Fibroblast of skin of scalp (primary cell): Measurements from ENCODE around the gene ASCL2.
"Not testable (repeated sequence)": the region's sequence is repeated elsewhere in the genome, so short reads cannot be mapped to it uniquely, and the experiment has no call there.

ENCODE experiments used
- DNase-seq: peaks from one replicate; pipeline ENCODE4 v3.0.0-alpha.2; 2013

ASCL2 gene

DNA sequence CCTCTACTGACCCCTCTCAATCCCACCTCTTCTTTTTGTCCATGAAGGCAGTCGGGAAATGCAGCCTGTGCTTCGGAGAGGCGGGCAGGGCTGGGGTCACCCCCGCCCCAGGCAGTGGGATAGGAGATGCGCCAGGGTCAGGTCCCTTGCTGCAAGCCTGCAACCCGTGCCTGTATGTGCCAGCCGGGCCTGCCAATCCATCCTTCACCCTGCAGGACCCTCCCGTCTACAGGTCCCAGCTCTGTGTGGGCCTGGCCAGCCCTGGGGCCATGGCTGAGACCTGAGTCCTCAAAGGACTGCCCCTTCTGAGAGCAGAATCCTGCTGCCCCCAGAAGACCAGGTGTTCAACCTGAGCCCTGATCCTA, 10.9 kb downstream of the ASCL2 start:
- no peak for DNase-seq

DNA sequence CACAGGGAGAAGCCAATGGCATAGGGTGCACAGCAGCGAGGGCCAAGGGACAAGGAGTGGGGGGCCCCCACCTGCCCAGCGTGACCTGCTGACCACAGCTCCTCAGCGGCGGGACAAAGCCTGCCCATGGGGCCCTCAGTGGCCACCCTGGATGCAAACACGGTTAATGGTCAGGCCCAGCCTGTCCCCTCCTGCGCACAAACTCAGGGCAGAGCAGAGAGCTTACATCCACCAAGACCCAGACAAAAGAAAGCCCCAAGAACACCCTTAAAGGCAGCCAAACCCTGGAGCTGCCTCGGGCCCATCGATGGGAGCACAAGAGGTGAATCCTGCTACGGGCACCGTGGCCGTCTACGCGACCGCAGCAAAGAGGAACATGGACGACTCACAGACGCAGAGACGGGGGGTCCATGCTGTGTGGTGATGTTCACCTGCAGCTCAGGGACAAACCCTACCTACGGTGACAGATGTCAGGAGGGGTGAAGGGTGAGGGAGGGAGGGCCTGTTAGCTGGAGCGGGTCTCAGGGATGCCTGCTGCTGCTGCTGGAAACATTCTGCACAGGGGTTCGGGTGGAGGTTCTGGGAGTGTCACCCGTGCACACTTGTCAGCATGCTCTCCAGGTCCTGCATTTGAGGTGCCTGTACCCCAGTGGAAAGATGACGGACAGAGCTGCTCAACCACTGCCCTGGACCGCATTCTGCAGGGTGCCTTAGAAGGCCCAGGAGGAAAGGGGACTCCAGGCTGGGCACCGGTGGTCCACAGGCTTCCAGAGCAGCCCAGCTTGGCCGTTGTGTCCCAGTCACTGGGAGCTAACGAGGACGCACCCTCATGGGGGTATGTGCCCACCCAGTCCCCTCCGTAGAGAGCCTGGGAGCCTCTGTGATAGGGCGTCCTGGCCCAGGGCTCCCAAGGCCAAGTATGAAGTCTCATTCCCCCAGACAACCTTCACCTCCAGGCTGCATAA, 11.6 kb downstream of the ASCL2 start:
- DNase-seq: no peak

DNA sequence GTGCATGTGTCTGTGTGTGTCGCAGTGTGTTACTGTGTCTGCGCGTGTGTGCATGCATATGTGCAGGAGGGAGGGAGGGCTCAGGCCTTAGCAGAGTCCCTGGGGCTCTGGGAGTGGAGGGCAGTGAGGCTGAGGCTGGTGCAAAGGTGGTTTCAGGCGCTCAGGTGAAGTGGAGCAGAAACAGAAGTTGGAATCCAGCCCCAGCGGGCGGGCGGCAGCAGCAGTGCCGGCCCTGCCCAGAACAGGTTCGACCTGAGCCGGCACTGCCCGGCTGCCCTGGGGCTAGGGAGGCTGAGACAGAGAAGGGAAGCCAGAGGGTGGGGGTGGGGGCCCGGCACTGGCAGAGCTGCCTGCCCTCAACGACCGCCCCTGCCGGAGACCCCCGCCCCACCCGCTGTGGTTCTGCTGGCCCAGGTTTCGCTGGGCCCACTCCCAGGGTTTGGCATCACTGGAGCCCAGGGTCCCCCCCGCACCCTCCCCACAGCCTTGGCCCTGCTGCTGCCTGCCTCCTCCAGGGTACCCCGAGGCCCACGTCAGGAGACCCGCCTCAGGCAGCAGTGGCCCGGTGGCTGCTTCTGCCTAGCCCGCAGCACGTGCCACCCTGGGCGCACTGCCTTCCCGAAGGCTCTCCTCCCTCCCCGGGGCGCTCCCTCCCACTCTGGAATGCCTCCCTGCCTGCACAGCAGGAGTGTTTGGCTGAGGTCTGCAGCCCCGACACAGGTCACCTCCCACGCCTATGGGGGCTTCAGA, 13.3 kb downstream of the ASCL2 start:
- no peak for DNase-seq

DNA sequence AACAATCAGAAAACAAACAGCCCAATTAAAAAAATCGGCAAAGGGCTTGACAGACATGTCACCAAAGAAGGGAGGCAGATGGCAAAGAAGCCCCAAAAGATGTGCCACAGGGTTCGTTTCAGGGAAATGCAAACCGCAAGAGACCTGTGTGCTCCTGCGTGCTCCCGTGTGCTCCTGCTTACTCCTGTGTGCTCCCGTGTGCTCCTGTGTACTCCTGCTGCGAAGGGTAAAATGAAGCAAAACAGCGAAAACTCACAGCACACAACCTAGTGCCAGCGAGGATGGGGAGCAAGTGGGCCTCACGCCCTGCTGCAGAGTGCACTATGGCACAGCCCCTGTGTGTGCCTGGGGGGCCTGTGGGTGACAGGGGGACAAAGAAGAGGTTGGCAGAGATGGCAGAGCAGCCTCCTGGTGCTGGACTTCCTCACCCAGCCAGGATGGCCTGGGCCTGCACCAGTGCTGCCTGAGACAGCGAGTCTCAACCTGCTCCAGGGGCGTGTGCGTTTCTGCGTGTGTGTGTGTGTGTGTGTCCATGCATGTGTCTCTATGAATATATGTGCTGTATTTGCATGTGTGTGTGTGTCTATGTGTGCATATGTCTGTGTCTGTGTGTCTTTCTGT, 14.0 kb downstream of the ASCL2 start:
- DNase-seq: no peak

DNA sequence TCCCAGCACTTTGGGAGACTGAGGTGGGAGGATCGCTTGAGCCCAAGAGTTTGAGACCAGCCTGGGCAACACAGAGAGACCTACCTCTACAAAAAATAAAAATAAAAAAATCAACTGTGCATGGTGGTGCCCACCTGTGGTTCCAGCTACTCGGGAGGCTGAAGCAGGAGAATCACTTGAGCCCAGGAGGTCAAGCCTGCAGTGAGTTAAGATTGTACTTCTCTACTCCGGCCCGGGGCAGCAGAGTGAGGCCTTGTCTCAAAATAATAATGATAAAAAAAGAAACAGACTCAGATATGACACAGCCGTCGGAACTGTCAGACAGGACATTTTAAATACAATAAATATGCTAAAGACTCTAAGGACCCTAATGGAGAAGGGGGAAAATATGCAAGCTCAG, 18.4 kb downstream of the ASCL2 start:
- DNase-seq: no peak

DNA sequence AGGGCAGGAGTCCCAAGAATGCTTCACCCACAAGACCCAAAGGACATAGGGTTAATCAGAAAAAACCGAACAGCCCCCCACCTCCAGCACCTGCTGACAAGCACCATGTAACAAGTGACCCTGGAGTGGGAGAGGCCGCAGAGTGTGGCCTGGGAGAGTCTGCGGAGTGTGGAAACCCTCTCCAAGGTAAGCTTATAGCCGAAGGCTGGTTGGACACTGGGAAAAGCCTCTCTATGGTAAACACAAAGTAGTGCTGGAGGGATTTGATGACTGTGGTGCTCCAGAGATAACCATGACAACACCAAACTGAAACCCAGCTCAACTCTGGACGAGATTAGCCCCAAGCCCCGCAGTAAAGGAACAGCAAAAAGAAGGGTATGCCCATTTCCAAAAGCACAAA, 19.2 kb downstream of the ASCL2 start:
- no peak for DNase-seq

DNA sequence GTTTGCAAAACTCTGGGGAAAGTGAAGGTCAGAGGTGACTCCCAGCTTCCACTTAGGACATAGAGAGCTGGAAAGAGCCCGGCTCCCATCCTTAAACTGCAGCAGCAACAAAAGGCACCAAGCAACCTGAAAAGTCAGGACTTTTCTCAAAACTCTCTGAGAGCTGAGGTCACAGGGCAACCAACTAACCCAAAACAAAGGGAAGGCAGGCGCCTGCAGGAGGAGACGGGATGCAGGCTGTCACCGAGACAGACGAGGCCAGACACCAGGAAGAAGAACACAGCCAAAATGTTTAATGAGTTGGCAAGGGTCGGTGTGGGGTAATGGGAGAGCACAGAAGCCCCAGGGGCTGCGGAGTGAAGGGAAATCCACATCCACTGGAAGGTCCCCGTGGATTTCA, 19.9 kb downstream of the ASCL2 start:
- DNase-seq: no peak

DNA sequence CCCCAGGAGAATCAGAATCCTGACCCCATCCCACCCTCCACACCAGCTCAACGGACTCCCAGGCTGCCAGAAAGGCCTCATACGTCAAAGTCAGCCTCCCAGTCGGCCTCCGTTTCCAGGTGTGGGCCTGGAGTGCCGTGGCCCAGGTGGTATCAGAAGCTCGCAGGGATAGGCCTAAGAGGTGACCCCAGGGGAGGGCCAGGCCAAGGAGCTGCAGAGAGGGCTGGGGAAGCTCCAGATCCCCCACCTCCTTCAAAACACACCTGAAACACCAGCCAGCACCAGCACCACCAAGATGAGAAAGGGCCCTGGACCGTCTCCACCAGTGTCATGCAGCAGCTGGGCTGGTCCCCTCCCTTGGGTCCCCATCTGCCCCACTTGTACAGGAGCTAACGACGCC, 20.3 kb downstream of the ASCL2 start:
- no peak for DNase-seq

DNA sequence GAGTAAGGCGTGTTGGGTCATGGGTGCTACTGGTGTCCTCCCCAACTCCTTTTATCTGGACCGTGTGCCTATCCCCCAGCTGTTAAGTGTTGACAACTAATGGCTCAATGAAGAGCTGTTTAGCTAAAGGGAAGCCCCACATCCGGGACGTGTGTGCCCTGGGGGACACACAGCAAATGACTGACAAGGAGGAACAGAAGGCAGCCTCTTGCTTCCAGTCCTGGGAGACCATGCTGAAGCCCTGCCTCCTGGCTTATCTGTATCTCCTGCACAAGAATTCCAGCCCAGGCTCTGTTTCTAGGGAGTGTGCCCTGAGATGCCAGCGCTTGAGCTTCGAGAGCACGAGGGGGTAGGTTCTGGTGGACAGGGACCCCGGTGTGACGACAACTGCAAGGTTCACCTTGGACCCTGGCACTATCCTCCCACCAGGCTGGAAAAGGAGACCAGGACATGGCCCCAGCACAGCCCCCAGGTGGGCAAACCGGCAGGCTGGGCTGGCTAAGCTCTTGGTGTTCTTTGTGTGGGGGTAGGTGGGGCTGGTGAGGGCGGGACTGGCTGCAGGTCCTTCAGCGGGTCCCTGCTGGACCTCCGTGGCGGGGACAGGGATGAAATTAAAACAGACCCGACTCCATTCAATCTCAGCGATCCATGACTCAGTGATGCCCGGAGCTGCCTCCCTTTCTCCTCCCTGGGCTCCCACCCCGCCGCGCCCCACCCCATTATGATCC, 21.0 kb downstream of the ASCL2 start:
- no peak for DNase-seq

DNA sequence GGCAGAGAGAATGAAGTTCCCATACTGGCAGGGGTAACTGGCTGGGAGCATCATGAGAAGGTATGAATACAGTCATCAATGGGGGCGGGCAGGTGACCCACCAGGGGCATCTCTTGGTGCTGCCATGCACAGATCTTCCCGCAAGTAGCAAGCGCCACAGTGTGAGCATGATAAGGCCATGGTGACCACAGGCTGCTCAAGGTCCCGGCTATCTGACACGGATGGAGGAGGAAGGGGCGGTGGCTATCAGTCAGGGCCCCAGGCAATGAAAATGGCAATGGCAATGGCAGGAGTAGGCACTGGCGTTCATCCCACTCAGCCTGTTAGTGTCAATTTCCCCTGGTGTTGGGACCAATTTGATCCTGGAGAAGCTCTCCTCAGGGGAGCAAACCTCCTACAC, 21.6 kb downstream of the ASCL2 start:
- no peak for DNase-seq

DNA sequence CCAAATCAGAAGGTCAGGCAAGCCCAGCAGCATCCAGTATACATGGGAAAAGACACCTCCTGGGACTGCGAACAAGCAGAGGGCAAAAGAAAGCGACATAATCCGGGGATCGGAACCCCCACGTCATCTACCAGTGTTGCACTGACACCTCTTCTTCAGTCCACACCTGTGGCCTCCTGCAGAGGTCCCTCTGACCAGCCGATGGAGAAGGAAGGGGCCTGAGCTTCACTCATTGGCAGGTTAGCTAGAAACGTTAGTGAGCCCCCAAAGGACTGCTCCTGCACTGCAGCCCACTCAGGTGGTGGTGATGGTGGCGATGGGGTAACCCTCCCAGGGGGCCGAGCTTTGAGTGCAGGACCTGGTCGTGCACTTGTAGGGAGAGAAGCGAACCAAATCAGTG, 22.1 kb downstream of the ASCL2 start:
- no peak for DNase-seq

DNA sequence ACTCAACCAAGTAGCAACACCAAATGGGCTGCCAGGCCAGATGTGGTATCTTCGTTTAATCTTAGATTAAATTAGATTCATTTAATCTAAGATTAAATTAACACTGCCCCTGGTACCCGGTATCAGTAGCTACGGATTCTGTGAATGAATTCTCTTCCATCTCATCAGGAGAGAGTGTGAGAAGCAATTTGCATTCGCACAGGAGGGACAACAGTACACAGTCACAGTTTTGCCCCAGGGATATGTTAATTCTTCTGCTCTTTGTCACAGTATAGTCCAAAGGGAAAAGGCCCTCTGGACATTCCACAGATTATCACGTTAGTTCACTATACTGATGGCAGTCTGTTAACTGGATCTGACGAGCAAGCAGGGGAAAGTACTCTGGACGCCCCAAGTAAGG, 22.9 kb downstream of the ASCL2 start:
- DNase-seq: no peak

DNA sequence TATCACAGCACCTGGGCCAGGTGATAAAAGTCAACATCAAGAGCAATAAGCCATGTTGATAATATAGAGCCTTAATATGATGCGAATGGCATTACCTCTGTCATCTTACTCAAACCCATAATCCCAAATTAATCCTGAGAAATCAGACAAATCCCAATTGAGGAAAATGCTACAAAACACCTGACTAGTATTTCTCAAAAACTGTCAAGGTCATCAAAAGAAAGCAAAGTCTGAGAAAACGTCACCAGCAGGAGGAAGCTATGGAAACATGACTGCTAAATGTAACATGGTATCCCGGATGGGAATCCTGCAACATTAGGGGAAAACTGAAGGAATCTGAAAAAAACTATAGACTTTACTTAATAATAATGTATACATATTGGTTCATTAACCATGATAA, 29.6 kb downstream of the ASCL2 start:
- no peak for DNase-seq

DNA sequence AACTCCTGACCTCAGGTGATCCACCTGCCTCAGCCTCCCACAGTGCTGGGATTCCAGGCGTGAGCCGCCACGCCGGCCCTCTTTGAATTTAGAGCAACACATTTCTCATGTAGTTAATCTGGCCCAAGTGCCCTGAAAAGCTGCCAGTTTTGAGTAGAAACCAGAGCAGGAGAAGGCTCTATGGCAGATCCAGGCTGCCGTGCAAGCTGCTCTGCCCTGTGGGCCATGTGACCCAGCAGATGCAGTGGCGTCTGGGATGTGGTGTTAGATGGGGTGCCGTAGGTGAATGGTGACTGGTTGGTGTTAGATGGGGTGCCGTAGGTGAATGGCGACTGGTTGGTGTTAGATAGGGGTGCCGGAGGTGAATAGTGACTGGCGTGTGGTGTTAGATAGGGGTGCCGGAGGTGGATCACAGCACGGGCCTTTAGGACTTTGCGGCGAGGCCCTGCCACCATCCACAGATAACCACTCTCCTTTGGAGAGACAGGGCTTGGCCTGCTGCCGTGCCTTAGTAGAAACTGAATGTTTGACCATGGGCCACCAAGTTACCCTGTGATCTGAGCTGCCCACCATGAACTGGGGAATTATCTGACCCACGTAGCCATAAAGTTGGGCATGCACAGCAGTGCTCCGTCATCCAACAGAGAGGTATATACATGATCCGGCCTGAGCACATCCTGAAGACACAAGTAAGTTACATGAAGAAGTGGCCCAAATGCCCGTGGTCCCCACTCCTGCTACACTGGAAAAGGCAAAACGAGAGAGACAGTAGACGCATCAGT, 32.7 kb downstream of the ASCL2 start:
- DNase-seq: no peak

DNA sequence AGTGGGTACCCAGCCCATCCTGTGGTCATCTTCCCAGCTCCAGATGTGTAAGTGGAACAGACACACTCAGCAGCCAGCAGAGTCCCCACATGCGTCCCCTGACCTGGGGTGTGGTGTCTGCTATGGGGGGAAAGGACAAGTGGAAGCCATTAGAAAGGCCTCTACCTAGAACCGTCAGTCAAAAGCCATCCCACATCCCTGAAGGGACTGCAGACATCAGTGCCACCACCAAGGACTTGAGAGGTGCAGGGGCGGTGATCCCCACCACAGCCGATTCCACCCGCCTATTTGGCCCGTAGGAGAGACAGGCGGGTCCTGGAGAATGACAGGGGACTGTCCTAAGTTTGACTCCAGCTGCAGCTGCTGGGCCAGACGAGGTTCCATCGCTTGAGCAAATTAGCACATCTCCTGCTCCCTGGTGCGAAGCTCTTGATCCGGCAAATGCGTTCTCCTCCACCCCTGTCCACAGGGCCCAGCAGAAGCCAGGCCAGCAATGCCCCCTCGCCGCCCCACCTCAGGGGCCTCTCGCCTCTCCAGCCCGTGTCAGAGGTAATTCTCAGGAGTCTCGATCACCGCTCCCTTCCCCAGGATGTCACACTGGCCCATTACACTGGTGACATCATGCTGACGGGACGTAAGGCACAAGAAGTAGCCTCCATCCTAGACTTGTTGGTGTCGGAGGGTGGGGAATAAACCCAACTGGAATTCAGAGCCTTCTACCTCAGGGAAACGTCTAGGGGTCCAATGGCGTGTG, 33.8 kb downstream of the ASCL2 start:
- not testable (repeated sequence) for DNase-seq

DNA sequence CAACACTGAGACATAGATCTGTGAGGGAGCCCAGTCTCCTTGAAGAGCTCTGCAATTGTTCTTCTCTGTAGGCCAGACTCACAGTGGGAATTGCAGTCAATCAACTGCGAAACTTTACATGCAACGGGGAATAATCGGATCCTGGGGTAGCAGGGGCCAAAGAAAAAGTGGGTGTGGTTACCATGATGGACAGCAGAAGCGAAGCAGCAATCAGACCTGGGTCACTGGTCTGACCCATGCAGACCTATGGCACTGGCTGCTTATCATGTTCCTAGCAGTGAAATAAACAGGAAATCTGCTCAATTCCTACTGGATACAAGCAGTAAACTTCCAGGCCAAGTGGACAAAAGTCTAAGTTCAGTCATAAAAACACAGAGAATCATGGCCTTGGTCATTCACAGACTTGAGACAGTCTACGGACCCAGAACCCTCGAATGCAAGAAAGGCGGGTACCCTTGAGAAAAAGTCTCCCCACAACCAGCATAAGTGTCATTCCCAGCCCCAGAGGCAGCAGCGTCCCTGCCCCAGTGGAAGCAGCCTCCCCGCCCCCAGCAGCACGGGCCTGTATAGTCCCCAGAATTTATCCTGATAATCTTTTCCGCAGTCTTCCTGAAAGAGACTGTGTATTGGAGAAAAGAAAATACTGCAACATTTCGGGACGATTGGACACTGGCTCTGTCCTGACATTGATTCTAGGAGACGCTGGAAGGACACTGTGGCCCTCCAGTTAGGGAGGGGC, 34.6 kb downstream of the ASCL2 start:
- DNase-seq: no peak

DNA sequence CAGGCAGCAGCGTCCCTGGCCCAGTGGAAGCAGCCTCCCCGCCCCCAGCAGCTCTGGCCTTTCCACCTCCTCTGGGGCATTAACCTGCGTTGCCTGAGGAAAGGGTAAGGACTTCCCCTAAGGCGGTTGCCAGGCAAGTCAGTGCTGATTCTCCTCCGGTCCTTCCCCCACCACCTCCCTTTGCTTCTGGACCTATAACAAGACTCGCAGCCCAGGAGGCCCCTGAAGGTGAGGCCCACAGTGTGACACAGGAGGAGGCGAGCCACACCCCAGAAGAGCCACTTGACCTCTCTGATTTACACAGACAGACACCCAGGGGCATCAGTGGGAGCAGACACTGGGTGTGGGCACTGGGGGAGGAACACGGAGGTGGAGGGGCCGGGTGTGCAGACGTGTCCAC, 35.4 kb downstream of the ASCL2 start:
- no peak for DNase-seq

DNA sequence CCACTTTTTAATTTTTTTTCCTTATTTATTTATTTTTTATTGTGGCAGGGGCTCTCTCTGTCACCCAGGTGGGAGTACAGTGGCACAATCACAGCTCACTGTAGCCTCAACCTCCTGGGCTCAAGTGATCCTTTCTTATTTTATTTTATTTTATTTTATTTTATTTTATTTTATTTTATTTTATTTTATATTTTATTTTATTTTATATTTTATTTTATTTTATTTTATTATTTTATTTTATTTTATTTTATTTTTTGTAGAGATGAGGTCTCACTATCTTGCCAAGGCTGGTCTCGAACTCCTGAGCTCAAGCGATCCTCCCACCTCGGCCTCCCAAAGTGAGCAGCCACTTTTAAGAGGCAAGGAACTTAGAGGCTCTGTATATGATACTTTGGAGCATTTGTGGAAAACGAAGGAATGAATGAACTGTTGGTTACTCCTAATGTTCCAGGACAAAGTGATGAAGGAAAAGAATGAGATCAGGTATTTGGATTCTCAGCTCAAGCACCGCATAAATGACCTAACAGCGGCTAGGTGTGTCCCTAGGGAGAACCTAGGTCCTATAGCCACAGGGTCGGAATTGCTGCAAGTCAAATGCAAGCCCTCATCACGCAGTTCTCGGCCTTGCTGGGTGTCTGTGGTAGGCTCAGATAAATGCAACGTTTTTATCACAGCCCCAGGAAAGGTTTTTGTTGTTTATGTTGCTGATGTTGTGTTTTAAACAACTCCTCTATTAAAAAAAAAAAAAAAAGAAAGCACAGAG, 36.5 kb downstream of the ASCL2 start:
- no peak for DNase-seq

DNA sequence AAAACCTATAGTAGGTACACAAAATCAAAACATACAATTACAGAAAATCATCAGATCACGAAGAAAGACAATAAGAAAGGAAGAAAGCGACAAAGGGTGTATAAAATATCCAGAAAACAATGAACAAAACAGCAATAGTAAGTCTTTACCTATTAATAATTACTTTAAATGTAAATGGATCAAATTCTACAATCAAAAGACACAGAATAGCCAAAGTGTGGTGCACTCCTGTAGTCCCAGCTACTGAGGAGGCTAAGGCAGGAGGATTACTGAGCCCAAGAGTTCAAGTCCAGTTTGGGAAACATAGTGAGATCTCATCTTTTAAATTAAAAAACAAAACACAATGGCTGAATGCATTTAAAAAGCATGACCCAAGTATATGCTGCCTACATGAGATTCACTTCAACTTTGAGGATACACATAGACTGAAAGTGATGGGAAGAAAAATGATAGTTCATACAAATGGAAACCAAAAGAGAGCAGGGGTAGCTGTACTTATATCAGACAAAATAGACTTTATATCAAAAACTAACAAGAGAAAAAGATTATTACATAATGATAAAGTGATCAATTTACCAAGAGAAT, 40.6 kb downstream of the ASCL2 start:
- no peak for DNase-seq
